Astrocyte (in vitro differentiated cells and primary cell): ENCODE results near the gene ACTR3C.

ENCODE experiments used
- EZH2 ChIP-seq: IDR thresholded peaks from 2 replicates; pipeline ENCODE4 v1.6.1; 2012; ENCODE audit warnings: mild to moderate bottlenecking, low read length, inconsistent platforms; ENCODE audit not compliant: insufficient read depth
- TF ChIP-seq, protein P1 (sequence below): IDR thresholded peaks from 2 replicates; pipeline ENCODE4 v1.5.1; 2011; ENCODE audit warnings: low read depth, mild to moderate bottlenecking, inconsistent platforms, low read length, moderate library complexity; ENCODE audit not compliant: insufficient read depth

GRCh38 chr7:150307904-150308303, 15.4 kb downstream of the ACTR3C start:
- TF ChIP-seq, protein P1, sequence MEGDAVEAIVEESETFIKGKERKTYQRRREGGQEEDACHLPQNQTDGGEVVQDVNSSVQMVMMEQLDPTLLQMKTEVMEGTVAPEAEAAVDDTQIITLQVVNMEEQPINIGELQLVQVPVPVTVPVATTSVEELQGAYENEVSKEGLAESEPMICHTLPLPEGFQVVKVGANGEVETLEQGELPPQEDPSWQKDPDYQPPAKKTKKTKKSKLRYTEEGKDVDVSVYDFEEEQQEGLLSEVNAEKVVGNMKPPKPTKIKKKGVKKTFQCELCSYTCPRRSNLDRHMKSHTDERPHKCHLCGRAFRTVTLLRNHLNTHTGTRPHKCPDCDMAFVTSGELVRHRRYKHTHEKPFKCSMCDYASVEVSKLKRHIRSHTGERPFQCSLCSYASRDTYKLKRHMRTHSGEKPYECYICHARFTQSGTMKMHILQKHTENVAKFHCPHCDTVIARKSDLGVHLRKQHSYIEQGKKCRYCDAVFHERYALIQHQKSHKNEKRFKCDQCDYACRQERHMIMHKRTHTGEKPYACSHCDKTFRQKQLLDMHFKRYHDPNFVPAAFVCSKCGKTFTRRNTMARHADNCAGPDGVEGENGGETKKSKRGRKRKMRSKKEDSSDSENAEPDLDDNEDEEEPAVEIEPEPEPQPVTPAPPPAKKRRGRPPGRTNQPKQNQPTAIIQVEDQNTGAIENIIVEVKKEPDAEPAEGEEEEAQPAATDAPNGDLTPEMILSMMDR: no peak
- no peak for TF ChIP-seq EZH2
